Activated CD4-positive, CD25-positive, alpha-beta regulatory T cell treated with anti-CD3 and anti-CD28 coated beads, Interleukin-2, amount 50 U/mL, for 24 hours (primary cell): ENCODE measurements around the gene GPX2.

ENCODE experiments used
- ATAC-seq, 2 donors: fragments of 150-1000 bp; cut with Tn5 transposase; one replicate each; pipeline ENCODE4 v1.10.0; 2021; ENCODE audit warnings: mild to moderate bottlenecking in 1 of 2, moderate library complexity in 1 of 2

GPX2 gene

DNA sequence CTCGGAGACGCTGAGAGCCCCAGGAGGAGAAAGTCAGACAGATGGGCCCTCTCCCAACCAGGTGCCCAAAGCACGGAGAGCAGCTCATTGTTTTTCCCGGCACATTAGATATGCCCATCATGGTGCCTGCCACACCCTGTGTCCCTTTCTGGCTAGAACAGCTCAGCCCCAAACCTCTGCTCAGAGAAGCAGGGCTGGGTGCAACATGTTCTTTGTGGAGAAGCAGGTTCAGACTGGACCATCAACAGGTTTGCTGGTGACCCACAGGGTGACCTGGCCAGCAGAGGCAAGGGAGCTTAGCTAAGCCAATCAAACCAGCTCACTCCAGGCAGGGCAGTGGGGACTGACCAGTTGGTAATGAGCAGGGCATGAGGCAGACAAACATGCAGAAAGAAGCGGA, 16.2 kb upstream of the GPX2 start:
- no peak for ATAC-seq

DNA sequence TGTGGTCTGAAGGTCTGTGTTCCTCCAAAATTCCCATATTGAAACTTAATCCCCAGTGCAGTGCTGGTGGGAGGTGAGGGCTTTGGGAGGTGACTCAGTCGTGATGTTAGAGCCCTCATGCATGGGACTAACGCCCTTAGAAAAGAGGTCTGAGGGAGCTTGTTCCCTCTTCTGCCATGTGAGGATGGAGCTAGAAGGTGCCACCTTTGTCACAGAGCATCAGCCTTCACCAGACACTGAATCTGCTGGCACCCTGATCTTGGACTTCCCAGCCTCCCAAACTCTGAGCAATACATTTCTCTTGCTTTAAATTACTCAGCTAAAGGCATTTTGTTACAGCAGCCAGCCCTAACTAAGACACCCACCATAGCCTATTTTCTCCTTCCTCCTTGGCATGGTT, 15.7 kb upstream of the GPX2 start:
- ATAC-seq: no peak

GRCh38 chr14:64956697-64957406, 14.3 kb upstream of the GPX2 start:
- no peak for ATAC-seq

DNA sequence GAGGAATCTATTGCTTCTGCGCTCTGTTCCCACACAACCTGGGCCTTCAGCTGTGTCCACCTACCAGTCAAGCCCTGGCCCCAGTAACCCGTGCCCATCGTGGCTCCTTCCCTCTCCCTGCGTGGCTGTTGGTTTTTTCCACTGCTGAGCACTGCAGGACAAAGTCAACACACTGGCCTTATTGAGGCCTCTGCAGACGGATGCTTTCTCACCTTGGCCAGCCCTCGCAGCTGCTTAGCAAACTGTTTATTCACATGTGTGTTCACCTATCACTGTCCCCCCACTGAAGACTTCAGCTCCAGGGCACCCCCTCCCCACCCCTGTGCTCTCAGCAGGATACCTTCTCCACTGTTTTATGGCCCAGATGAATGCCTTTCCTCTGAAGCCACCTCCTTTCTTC, 12.8 kb upstream of the GPX2 start:
- no peak for ATAC-seq

DNA sequence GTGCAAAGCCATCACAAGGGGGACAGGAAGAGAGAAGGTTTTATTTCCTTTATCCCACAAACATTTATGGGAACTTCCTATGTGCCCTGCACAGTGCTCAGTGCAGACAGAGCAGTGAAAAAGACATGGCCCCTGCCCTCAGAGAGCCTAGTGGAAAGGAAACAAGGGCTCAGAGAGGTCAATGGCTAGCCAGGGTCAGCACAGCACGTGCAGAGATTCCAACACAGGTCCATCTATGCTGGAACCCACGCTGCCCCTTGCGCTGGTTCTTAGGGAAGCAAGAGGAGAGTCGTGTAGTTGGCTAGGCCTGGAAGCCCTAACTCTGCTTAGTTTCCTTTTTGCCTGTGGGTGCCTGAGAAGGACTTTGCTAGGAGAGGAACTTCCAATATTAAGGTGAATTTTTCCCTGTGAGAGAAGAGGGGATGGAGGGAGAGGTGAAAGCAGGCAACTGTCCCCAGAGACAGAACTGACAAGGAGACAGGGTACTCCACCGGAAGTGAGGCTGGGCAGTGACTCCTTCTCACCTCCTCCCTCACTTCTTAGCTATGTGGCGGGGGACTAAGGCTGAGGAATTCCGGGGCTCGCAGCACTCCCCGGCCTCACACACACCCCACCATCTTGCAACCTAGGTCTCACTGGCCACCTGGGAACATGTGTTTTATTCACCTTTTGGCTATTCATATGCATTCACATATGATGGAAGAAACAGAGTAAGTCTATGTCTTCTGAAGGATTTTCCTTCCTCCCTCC, 12.1 kb upstream of the GPX2 start:
- ATAC-seq: no peak

DNA sequence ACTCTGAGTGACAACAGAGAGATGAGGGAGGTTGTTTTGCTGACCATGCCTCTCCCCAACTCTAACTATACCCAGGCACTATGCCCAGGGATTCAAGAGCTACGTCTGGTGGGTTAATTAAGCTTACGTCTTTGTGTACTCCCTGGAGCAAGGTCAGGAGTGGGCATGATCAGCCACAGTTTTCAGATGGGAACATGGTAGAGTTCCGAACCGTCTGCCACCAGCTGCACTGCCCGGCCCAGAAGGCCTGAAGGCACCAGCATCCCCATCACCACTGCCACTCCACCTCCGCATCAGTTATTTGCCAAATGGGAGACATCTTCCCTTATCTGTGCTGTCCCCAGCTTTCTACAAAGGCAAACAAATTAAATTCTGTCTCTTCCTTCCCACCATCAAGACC, 11.1 kb upstream of the GPX2 start:
- ATAC-seq: no peak

DNA sequence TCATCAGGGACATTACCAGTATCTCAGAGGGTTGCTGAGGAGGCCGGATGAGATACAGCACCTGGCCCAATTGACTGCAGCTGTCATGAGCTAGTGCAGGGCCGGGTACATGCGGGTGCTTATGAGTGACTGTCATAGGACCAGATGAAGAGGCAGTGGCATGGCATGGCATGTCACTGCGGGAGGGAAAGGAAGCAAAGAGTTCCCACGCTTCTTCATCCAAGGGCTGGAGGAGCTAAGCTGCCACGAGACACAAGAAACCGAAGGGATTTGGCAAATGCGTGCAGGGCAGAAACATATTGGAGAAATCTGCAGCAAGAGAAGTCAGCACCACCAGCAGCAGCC, 10.7 kb upstream of the GPX2 start:
- ATAC-seq: no peak

GRCh38 chr14:64952598-64953309, 10.2 kb upstream of the GPX2 start:
- ATAC-seq: peak in 1 of 2 donors; percentile 65

GRCh38 chr14:64951724-64952123, 9.2 kb upstream of the GPX2 start:
- ATAC-seq: no peak

DNA sequence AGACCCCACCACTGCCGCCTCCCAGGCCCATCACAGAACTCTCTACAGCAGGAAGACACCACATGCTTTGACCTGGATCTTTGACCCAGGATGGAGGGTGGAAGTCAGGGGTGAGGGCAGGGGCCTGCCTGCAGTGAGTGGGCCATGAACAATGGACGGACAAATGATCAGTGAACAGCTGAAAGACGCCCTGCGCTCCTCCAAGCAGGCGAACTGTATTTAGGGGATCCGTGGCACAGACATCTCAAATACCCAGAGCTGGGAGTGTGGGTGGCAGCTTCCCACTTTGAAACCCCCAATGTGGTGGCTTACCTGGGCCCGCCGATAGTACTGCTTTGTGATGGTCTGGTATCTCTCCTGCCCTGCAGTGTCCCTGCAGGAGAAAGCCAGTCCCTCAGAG, 8.7 kb upstream of the GPX2 start:
- no peak for ATAC-seq

- ATAC-seq: no peak
These were observed 8.3 kb upstream of the GPX2 start for GRCh38 chr14:64950889-64951288.

DNA sequence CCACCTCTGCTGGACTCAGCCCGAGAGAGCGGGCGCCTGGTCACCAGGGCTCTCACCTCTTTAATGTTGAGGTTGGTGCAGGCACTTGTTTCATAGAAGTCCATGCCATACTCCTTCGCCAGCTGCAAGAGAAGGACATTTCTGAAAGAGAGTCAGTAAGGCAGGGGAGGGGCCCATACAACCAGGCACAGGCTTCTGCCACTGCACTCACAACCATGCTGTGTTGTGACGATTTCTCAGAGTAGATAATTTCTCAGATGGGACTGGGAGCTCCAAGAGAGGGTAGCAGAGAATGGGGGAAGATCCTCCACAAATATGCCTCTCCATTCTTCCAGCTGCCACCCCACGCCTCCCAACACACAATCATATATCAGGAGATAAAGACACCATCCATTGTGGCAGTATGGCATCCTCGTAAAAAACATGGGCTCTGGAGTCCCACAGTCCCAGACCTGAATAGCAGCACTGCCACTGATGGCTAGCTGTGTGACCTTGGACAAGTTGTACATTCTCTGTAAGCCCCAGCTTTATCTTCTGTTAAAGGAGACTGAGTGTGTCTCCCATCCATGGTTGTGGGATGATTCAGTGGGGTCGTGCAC, 6.2 kb upstream of the GPX2 start:
- no peak for ATAC-seq

DNA sequence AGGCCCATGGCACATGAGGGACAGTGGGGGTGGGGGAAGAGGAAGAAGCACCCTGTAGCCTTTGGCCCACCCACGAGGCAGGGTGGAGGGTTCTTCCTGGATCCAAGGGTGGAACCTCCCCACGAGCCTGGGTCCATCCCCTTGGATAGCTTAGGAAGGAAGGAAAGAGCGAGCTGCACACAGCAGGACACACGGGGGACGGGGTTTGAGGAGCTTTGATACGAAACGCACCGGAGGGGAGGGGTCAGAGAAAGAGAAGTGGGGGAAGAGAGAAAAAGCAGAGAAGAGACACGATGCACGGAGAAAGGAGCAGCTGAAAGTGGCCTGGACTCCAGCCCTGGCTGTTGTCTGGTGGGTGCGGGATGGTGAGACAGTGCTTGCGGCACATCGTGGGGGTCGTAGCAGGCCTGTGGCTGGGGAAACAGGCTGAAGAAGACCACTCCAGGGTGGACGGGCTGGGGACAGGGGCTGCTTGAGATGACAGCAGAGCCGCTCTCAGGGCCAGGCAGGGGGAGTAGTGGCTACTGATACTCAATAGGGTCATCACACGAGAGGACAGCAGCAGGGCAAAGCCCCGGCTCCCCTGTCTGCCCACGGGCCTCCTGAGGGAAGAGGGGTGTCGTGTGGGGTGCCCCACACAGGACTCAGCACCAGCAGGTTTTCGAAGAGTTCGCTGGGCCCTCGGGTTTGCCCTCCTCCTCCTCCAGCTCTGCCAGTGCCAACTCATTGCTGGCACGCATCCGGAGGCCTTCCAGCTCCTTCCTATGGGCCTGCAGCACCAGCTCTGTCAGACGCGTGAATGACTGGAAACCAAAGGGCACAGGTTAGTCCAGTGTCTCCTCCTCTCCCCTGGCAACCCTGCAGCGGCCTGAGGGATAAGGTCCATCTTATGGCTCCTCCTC, 5.4 kb upstream of the GPX2 start:
- ATAC-seq: no peak

GRCh38 chr14:64946310-64947045, 3.9 kb upstream of the GPX2 start:
- ATAC-seq: no peak

GRCh38 chr14:64945431-64946178, 3.1 kb upstream of the GPX2 start:
- no peak for ATAC-seq

GRCh38 chr14:64944861-64945260, 2.3 kb upstream of the GPX2 start:
- ATAC-seq: no peak

DNA sequence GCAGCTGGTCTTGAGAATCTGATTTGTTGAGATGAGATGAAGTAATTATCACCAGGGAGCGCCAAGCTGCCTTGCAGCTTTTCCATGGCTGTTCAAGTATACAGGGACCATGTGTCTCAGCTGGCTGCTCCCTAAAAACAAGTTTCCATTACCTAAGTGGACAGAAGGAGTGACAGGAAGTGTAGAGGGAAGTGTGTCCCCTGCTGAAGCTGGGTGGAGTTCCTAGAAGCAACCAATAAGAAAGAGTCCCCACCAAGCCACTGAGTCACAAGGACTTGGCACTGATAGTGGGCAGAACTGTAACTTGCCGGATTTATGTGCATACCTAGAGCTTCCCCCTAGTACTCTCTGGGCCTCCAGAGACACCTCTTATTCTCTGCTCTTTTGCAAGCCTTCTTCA, 1.5 kb upstream of the GPX2 start:
- ATAC-seq: no peak

- ATAC-seq: no peak
These were observed 1.0 kb upstream of the GPX2 start for GRCh38 chr14:64943556-64943955.

DNA sequence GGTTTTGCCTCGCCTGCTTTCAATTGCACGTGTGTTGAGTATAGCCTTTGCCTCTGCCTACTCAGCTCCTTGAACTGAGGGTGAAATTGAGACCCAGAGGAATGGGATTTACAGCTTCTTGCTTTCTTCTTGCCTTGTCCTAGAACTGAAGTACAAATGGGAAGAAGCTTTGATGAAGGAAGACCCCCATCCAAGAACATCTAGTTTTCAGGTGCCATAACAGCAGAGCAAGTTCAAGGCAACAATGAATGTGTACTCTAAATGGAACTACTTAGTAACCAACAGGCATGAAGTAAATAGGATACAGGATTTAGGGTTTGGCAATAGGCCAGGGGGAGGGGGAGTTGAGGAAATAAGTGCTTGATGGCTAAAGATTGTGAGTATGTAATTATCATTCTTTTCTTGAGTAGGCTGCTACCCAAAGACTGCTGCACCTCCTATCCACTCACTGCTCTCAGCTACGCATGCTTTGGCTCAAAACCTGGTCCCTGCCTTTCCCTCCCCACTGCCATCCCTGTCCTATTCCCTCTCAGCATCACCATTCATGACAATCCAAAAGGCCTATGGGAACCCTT, 2.1 kb downstream of the GPX2 start:
- no peak for ATAC-seq

- ATAC-seq: no peak
These were observed 2.7 kb downstream of the GPX2 start for GRCh38 chr14:64939817-64940190.
